ENCODE measurements around the gene DNAH5.
"Not testable (repeated sequence)": the region's sequence is repeated elsewhere in the genome, so short reads cannot be mapped to it uniquely, and the experiment has no call there.

DNA sequence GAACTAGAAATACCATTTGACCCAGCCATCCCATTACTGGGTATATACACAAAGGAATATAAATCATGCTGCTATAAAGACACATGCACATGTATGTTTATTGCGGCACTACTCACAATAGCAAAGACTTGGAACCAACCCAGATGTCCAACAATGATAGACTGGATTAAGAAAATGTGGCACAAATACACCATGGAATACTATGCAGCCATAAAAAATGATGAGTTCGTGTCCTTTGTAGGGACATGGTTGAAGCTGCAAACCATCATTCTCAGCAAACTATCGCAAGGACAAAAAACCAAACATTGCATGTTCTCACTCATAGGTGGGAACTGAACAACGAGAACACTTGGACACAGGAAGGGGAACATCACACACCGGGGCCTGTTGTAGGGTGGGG is 40.4 kb upstream of the DNAH5 start:
- TF ChIP-seq POLR2A (IDR thresholded peaks at IDR 0.05; ENCODE audit: low read length); GATA1 (IDR thresholded peaks at IDR 0.05; ENCODE audit: low read depth, low read length): not testable (repeated sequence)

Data from erythroblast (primary cell).